HepG2 (cell line): ENCODE measurements around the gene TBX3. TPM values are rescaled to one million over a fixed set of nuclear protein-coding genes. Genes with fewer than 3 reads are reported as not detected.

Experiments used
- BRD4 ChIP-seq: sonication (generic); formaldehyde crosslinking; IDR thresholded peaks from 2 replicates; pipeline ENCODE4 v1.4.0; 2020; ENCODE audit warnings: missing genetic modification reagents
- CHD2 ChIP-seq: IDR thresholded peaks from 2 replicates; pipeline ENCODE4 v1.6.1; 2011; ENCODE audit warnings: low read depth, low read length, improper control_type of control experiment
- CSRNP1 ChIP-seq: sonication (generic); formaldehyde crosslinking; IDR thresholded peaks from 2 replicates; pipeline ENCODE4 v1.8.1; 2023; ENCODE audit warnings: mild to moderate bottlenecking, missing genetic modification reagents
- EZH2 ChIP-seq: conservative IDR thresholded peaks from 2 replicates; pipeline ENCODE4 v1.6.1; 2012; ENCODE audit warnings: mild to moderate bottlenecking, low read depth, low read length, moderate library complexity
- HNF4A ChIP-seq: sonication (generic); formaldehyde crosslinking; IDR thresholded peaks from 2 replicates; pipeline ENCODE4 v1.4.0; 2020; ENCODE audit warnings: missing genetic modification reagents
- MZF1 ChIP-seq: sonication (generic); formaldehyde crosslinking; IDR thresholded peaks from 2 replicates; pipeline ENCODE4 v1.8.1; 2023; ENCODE audit warnings: mild to moderate bottlenecking, missing genetic modification reagents, borderline replicate concordance
- NFE2L2 ChIP-seq: fragments of 150-350 bp; IDR thresholded peaks from 2 replicates; pipeline ENCODE4 v1.6.1; 2014; ENCODE audit warnings: low read length
- POGZ ChIP-seq: sonication (generic); formaldehyde crosslinking; IDR thresholded peaks from 2 replicates; pipeline ENCODE4 v1.4.0; 2020; ENCODE audit warnings: mild to moderate bottlenecking, missing genetic modification reagents
- RARG ChIP-seq: sonication (generic); formaldehyde crosslinking; IDR thresholded peaks from 2 replicates; pipeline ENCODE4 v1.4.0; 2020; ENCODE audit warnings: low read depth, mild to moderate bottlenecking, missing genetic modification reagents
- REPIN1 ChIP-seq: sonication (generic); formaldehyde crosslinking; IDR thresholded peaks from 2 replicates; pipeline ENCODE4 v1.8.0; 2022; ENCODE audit warnings: missing genetic modification reagents, low read depth, mild to moderate bottlenecking, borderline replicate concordance
- SIN3B ChIP-seq: fragments of 150-350 bp; IDR thresholded peaks from 2 replicates; pipeline ENCODE4 v1.6.1; 2014; ENCODE audit warnings: low read length
- SOX5 ChIP-seq: IDR thresholded peaks from 2 replicates; pipeline ENCODE4 v1.6.1; 2016; ENCODE audit warnings: borderline replicate concordance
- SRSF1 ChIP-seq: fragments of 200-400 bp; formaldehyde crosslinking; optimal IDR thresholded peaks from 2 replicates; pipeline ENCODE3; 2017; ENCODE audit warnings: mild to moderate bottlenecking, low read depth, low read length, moderate library complexity
- SRY ChIP-seq: sonication (generic); formaldehyde crosslinking; IDR thresholded peaks from 2 replicates; pipeline ENCODE4 v1.8.0; 2022; ENCODE audit warnings: mild to moderate bottlenecking, missing genetic modification reagents
- STAG1 ChIP-seq: sonication (generic); formaldehyde crosslinking; IDR thresholded peaks from 2 replicates; pipeline ENCODE4 v1.4.0; 2020; ENCODE audit warnings: missing genetic modification reagents
- TARDBP ChIP-seq: sonication (generic); formaldehyde crosslinking; IDR thresholded peaks from 2 replicates; pipeline ENCODE4 v1.8.0; 2022; ENCODE audit warnings: mild to moderate bottlenecking, missing genetic modification reagents
- WIZ ChIP-seq: sonication (generic); formaldehyde crosslinking; IDR thresholded peaks from 2 replicates; pipeline ENCODE4 v1.5.1; 2020; ENCODE audit warnings: mild to moderate bottlenecking, missing genetic modification reagents
- YEATS2 ChIP-seq: sonication (generic); formaldehyde crosslinking; IDR thresholded peaks from 2 replicates; pipeline ENCODE4 v1.4.0; 2020; ENCODE audit warnings: missing genetic modification reagents, borderline replicate concordance
- ZFP36L2 ChIP-seq: sonication (generic); formaldehyde crosslinking; IDR thresholded peaks from 2 replicates; pipeline ENCODE4 v1.4.0; 2020; ENCODE audit warnings: missing genetic modification reagents
- ZMAT3 ChIP-seq: sonication (generic); formaldehyde crosslinking; conservative IDR thresholded peaks from 2 replicates; pipeline ENCODE4 v1.7.0; 2021; ENCODE audit warnings: missing genetic modification reagents
- ZNF225 ChIP-seq: sonication (generic); formaldehyde crosslinking; IDR thresholded peaks from 2 replicates; pipeline ENCODE4 v1.4.0; 2020; ENCODE audit warnings: mild to moderate bottlenecking, missing genetic modification reagents
- ZNF333 ChIP-seq: sonication (generic); formaldehyde crosslinking; IDR thresholded peaks from 2 replicates; pipeline ENCODE4 v1.4.0; 2020; ENCODE audit warnings: mild to moderate bottlenecking, missing genetic modification reagents, borderline replicate concordance
- ZNF496 ChIP-seq: sonication (generic); formaldehyde crosslinking; IDR thresholded peaks from 2 replicates; pipeline ENCODE4 v1.8.1; 2023; ENCODE audit warnings: mild to moderate bottlenecking, moderate library complexity, missing genetic modification reagents; ENCODE audit not compliant: insufficient replicate concordance
- ZNF543 ChIP-seq: sonication (generic); formaldehyde crosslinking; IDR thresholded peaks from 2 replicates; pipeline ENCODE4 v1.4.0; 2020; ENCODE audit warnings: mild to moderate bottlenecking, missing genetic modification reagents
- ZNF772 ChIP-seq: sonication (generic); formaldehyde crosslinking; IDR thresholded peaks from 2 replicates; pipeline ENCODE4 v1.5.0; 2020; ENCODE audit warnings: mild to moderate bottlenecking, missing genetic modification reagents
- ZSCAN21 ChIP-seq: sonication (generic); formaldehyde crosslinking; IDR thresholded peaks from 2 replicates; pipeline ENCODE4 v1.8.0; 2022; ENCODE audit warnings: mild to moderate bottlenecking, missing genetic modification reagents, moderate library complexity, borderline replicate concordance
- polyA plus RNA-seq, 8 experiments: library from polyadenylated mRNA; depleted of rRNA in 3 of 8; stranded (reverse) in 7 of 8; unstranded in 1 of 8; fragments of >200 nt; fragmentation: Illumina TruSeq in 4 of 8; extraction: Trizol in 4 of 8; gene quantifications; 2 replicates each; pipeline versions ENCODE4 v1.2.1 to v1.2.3, GENCODE V29; 2011 to 2016; ENCODE audit warnings: low read depth in 4 of 8, missing spikeins in 1 of 8, mixed read lengths in 1 of 8; ENCODE audit not compliant: insufficient read depth in 1 of 8
- total RNA-seq, 5 experiments: library from RNA; depleted of rRNA; stranded (reverse); fragments of >200 nt; fragmentation: Illumina TruSeq; extraction: Trizol; gene quantifications; 2 replicates each; pipeline ENCODE4 v1.2.3, GENCODE V29; 2016; ENCODE audit warnings: low read depth in 1 of 5
- TF ChIP-seq, protein P1 (sequence below): sonication (generic); formaldehyde crosslinking; IDR thresholded peaks from 2 replicates; pipeline ENCODE4 v1.5.0; 2020; ENCODE audit warnings: missing genetic modification reagents
- TF ChIP-seq, protein P2 (sequence below): sonication (generic); formaldehyde crosslinking; IDR thresholded peaks from 2 replicates; pipeline ENCODE4 v1.5.0; 2020; ENCODE audit warnings: missing genetic modification reagents, mild to moderate bottlenecking, borderline replicate concordance

The TBX3 gene
- total and polyA plus RNA-seq, 2 of the 13 experiments (the other 11 are each of a cell fraction or from before 2014, with no cell fraction given) = 27.1 to 42.4 TPM

- TF ChIP-seq ZNF772 (no peak), ZMAT3 (CRISPR knock-in tag) (no peak), ZFP36L2 (CRISPR knock-in tag) (no peak), POGZ (CRISPR knock-in tag) (no peak; the same call in 1 of the 2 replicates), RARG (CRISPR knock-in tag) (no peak), ZNF333 (CRISPR knock-in tag) (no peak), ZSCAN21 (CRISPR knock-in tag) (no peak), MZF1 (CRISPR knock-in tag) (no peak), CSRNP1 (CRISPR knock-in tag) (no peak), BRD4 (CRISPR knock-in tag) (no peak), NFE2L2 (no peak), TARDBP (CRISPR knock-in tag) (no peak), ZNF496 (no peak), ZNF543 (CRISPR knock-in tag) (no peak), SRSF1 (no peak), STAG1 (peak; percentile 94), CHD2 (no peak), SOX5 (CRISPR knock-in tag) (peak; percentile 32; the same call in 1 of the 2 replicates), SRY (no peak), REPIN1 (no peak), YEATS2 (CRISPR knock-in tag) (no peak), WIZ (CRISPR knock-in tag) (no peak), SIN3B (0 out of 2 replicates have a peak, but pooled peaks have one; percentile 25), HNF4A (peak; percentile 10; the same call in 1 of the 2 replicates), EZH2 (no peak), ZNF225 (CRISPR knock-in tag) (no peak)
- TF ChIP-seq, protein P1, sequence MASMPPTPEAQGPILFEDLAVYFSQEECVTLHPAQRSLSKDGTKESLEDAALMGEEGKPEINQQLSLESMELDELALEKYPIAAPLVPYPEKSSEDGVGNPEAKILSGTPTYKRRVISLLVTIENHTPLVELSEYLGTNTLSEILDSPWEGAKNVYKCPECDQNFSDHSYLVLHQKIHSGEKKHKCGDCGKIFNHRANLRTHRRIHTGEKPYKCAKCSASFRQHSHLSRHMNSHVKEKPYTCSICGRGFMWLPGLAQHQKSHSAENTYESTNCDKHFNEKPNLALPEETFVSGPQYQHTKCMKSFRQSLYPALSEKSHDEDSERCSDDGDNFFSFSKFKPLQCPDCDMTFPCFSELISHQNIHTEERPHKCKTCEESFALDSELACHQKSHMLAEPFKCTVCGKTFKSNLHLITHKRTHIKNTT (CRISPR knock-in tag) = no peak
- TF ChIP-seq, protein P2, sequence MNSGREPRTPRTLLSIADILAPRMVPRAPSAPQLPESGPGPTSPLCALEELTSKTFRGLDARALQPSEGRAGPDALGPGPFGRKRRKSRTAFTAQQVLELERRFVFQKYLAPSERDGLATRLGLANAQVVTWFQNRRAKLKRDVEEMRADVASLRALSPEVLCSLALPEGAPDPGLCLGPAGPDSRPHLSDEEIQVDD = no peak
These were observed 15.7 kb downstream of the TBX3 start (continued) for GRCh38 chr12:114668151-114668885.
